ENCODE data around the gene CACUL1. TPM values are rescaled to one million over a fixed set of nuclear protein-coding genes. Genes with fewer than 3 reads are reported as not detected.

CACUL1 gene
- total and polyA plus RNA-seq, 9 donors: 13.6 to 31.1 (median 19.4) TPM

GRCh38 chr10:118723466-118723865 lies 31.3 kb downstream of the CACUL1 start:
- H3K27me3 ChIP-seq (ENCODE audit: control insufficient read depth, insufficient read depth, low read length): no peaks in the 10 kb centered on the region
- WGBS (ENCODE audit: insufficient coverage): 80% methylated on average over 1 of the region's 6 CpGs
- H3K27ac ChIP-seq (ENCODE audit: low read length): no peak overlapping the region
- peaks cover 2% of the 10 kb centered on the region for H3K4me1 ChIP-seq (ENCODE audit: control insufficient read depth, insufficient read depth, low read length)
- no peaks in the 10 kb centered on the region for H3K9me3 ChIP-seq (replicated peaks; ENCODE audit: control insufficient read depth, low read depth, low read length)
- no peaks in the 10 kb centered on the region for H3K36me3 ChIP-seq (ENCODE audit: control insufficient read depth, insufficient read depth, low read length)
- no peak for DNase-seq
- no peak overlapping the region for H3K4me3 ChIP-seq (ENCODE audit: low read length)

- Histone ChIP-seq H3K27me3 (ENCODE audit: control insufficient read depth, insufficient read depth, low read length) (no peaks in the 10 kb centered on the region), H3K27ac (ENCODE audit: low read length) (no peak overlapping the region), H3K9me3 (replicated peaks; ENCODE audit: control insufficient read depth, low read depth, low read length) (no peaks in the 10 kb centered on the region), H3K36me3 (ENCODE audit: control insufficient read depth, insufficient read depth, low read length) (peaks cover 3% of the 10 kb centered on the region), H3K4me3 (ENCODE audit: low read length) (no peak overlapping the region), H3K4me1 (ENCODE audit: control insufficient read depth, insufficient read depth, low read length) (peaks cover 2% of the 10 kb centered on the region)
- DNase-seq: no peak
- WGBS (ENCODE audit: insufficient coverage): 100% methylated on average over 2 of the region's 3 CpGs
Measured at GRCh38 chr10:118721539-118721876, 33.3 kb downstream of the CACUL1 start.

GRCh38 chr10:118720685-118721538 lies 33.9 kb downstream of the CACUL1 start:
- Histone ChIP-seq H3K27ac (ENCODE audit: low read length) (no peak overlapping the region), H3K27me3 (ENCODE audit: control insufficient read depth, insufficient read depth, low read length) (no peaks in the 10 kb centered on the region), H3K36me3 (ENCODE audit: control insufficient read depth, insufficient read depth, low read length) (peaks cover 3% of the 10 kb centered on the region), H3K4me1 (ENCODE audit: control insufficient read depth, insufficient read depth, low read length) (no peaks in the 10 kb centered on the region), H3K9me3 (replicated peaks; ENCODE audit: control insufficient read depth, low read depth, low read length) (no peaks in the 10 kb centered on the region), H3K4me3 (ENCODE audit: low read length) (no peak overlapping the region)
- DNase-seq: peak; percentile 68
- WGBS (ENCODE audit: insufficient coverage): no CpG with 5 or more reads among the region's 3 CpGs

GRCh38 chr10:118714366-118714765 lies 40.4 kb downstream of the CACUL1 start:
- Histone ChIP-seq H3K4me1 (ENCODE audit: control insufficient read depth, insufficient read depth, low read length) (no peaks in the 10 kb centered on the region), H3K27me3 (ENCODE audit: control insufficient read depth, insufficient read depth, low read length) (no peaks in the 10 kb centered on the region), H3K27ac (ENCODE audit: low read length) (no peak overlapping the region), H3K4me3 (ENCODE audit: low read length) (no peak overlapping the region), H3K9me3 (replicated peaks; ENCODE audit: control insufficient read depth, low read depth, low read length) (no peaks in the 10 kb centered on the region), H3K36me3 (ENCODE audit: control insufficient read depth, insufficient read depth, low read length) (peaks cover 3% of the 10 kb centered on the region)
- no peak for DNase-seq
- no CpG with 5 or more reads among the region's 3 CpGs for WGBS (ENCODE audit: insufficient coverage)

- H3K9me3 ChIP-seq (replicated peaks; ENCODE audit: control insufficient read depth, low read depth, low read length): no peaks in the 10 kb centered on the region
- H3K4me1 ChIP-seq (ENCODE audit: control insufficient read depth, insufficient read depth, low read length): no peaks in the 10 kb centered on the region
- H3K4me3 ChIP-seq (ENCODE audit: low read length): no peak overlapping the region
- 92% methylated on average over 10 of the region's 14 CpGs for WGBS (ENCODE audit: insufficient coverage)
- no peak overlapping the region for H3K27ac ChIP-seq (ENCODE audit: low read length)
- no peaks in the 10 kb centered on the region for H3K27me3 ChIP-seq (ENCODE audit: control insufficient read depth, insufficient read depth, low read length)
- H3K36me3 ChIP-seq (ENCODE audit: control insufficient read depth, insufficient read depth, low read length): peaks cover 3% of the 10 kb centered on the region
- no peak for DNase-seq
Measured at GRCh38 chr10:118712930-118713634, 41.7 kb downstream of the CACUL1 start.

GRCh38 chr10:118712080-118712479 lies 42.7 kb downstream of the CACUL1 start:
- H3K27me3 ChIP-seq (ENCODE audit: control insufficient read depth, insufficient read depth, low read length): no peaks in the 10 kb centered on the region
- no peaks in the 10 kb centered on the region for H3K4me1 ChIP-seq (ENCODE audit: control insufficient read depth, insufficient read depth, low read length)
- no peaks in the 10 kb centered on the region for H3K9me3 ChIP-seq (replicated peaks; ENCODE audit: control insufficient read depth, low read depth, low read length)
- DNase-seq: no peak
- no peaks in the 10 kb centered on the region for H3K36me3 ChIP-seq (ENCODE audit: control insufficient read depth, insufficient read depth, low read length)
- H3K27ac ChIP-seq (ENCODE audit: low read length): no peak overlapping the region
- no peak overlapping the region for H3K4me3 ChIP-seq (ENCODE audit: low read length)
- 89% methylated on average over 7 of the region's 7 CpGs for WGBS (ENCODE audit: insufficient coverage)

GRCh38 chr10:118710487-118710886 lies 44.3 kb downstream of the CACUL1 start:
- WGBS (ENCODE audit: insufficient coverage): no CpG with 5 or more reads among the region's 1 CpG
- Histone ChIP-seq H3K27ac (ENCODE audit: low read length) (no peak overlapping the region), H3K27me3 (ENCODE audit: control insufficient read depth, insufficient read depth, low read length) (no peaks in the 10 kb centered on the region), H3K9me3 (replicated peaks; ENCODE audit: control insufficient read depth, low read depth, low read length) (no peaks in the 10 kb centered on the region), H3K4me3 (ENCODE audit: low read length) (no peak overlapping the region), H3K36me3 (ENCODE audit: control insufficient read depth, insufficient read depth, low read length) (no peaks in the 10 kb centered on the region), H3K4me1 (ENCODE audit: control insufficient read depth, insufficient read depth, low read length) (no peaks in the 10 kb centered on the region)
- no peak for DNase-seq

GRCh38 chr10:118708571-118708970 lies 46.2 kb downstream of the CACUL1 start:
- 89% methylated on average over 5 of the region's 7 CpGs for WGBS (ENCODE audit: insufficient coverage)
- no peak overlapping the region for H3K27ac ChIP-seq (ENCODE audit: low read length)
- H3K4me1 ChIP-seq (ENCODE audit: control insufficient read depth, insufficient read depth, low read length): no peaks in the 10 kb centered on the region
- H3K4me3 ChIP-seq (ENCODE audit: low read length): no peak overlapping the region
- H3K36me3 ChIP-seq (ENCODE audit: control insufficient read depth, insufficient read depth, low read length): peaks cover 7% of the 10 kb centered on the region
- H3K27me3 ChIP-seq (ENCODE audit: control insufficient read depth, insufficient read depth, low read length): no peaks in the 10 kb centered on the region
- H3K9me3 ChIP-seq (replicated peaks; ENCODE audit: control insufficient read depth, low read depth, low read length): no peaks in the 10 kb centered on the region
- no peak for DNase-seq

GRCh38 chr10:118704711-118705110 lies 50.1 kb downstream of the CACUL1 start:
- no peaks in the 10 kb centered on the region for H3K4me1 ChIP-seq (ENCODE audit: control insufficient read depth, insufficient read depth, low read length)
- no peak overlapping the region for H3K27ac ChIP-seq (ENCODE audit: low read length)
- no peak for DNase-seq
- no CpG with 5 or more reads among the region's 6 CpGs for WGBS (ENCODE audit: insufficient coverage)
- no peaks in the 10 kb centered on the region for H3K9me3 ChIP-seq (replicated peaks; ENCODE audit: control insufficient read depth, low read depth, low read length)
- H3K27me3 ChIP-seq (ENCODE audit: control insufficient read depth, insufficient read depth, low read length): no peaks in the 10 kb centered on the region
- no peak overlapping the region for H3K4me3 ChIP-seq (ENCODE audit: low read length)
- peaks cover 22% of the 10 kb centered on the region for H3K36me3 ChIP-seq (ENCODE audit: control insufficient read depth, insufficient read depth, low read length)

- no peak for DNase-seq
- H3K4me1 ChIP-seq (ENCODE audit: control insufficient read depth, insufficient read depth, low read length): no peaks in the 10 kb centered on the region
- no peak overlapping the region for H3K27ac ChIP-seq (ENCODE audit: low read length)
- WGBS (ENCODE audit: insufficient coverage): 82% methylated on average over 7 of the region's 8 CpGs
- H3K36me3 ChIP-seq (ENCODE audit: control insufficient read depth, insufficient read depth, low read length): peaks cover 25% of the 10 kb centered on the region
- H3K27me3 ChIP-seq (ENCODE audit: control insufficient read depth, insufficient read depth, low read length): no peaks in the 10 kb centered on the region
- H3K4me3 ChIP-seq (ENCODE audit: low read length): no peak overlapping the region
- H3K9me3 ChIP-seq (replicated peaks; ENCODE audit: control insufficient read depth, low read depth, low read length): no peaks in the 10 kb centered on the region
Measured at GRCh38 chr10:118701529-118702323, 53.0 kb downstream of the CACUL1 start.
